Stimulated activated CD8-positive, alpha-beta memory T cell treated with anti-CD3 and anti-CD28 coated beads, Interleukin-15, amount 100 ng/mL, for 4 hours (primary cell): Measurements from ENCODE around the gene GPR39.

Source experiments
- DNase-seq, 2 donors: peaks; one replicate each; pipeline ENCODE4 v3.0.0-alpha.2; 2020; ENCODE audit warnings: low read depth in 2 of 2

GPR39 gene

GRCh38 chr2:132414081-132414480 is 2.5 kb upstream of the GPR39 start:
- DNase-seq = no peak

- no peak for DNase-seq
Measured at GRCh38 chr2:132415256-132415914, 1.2 kb upstream of the GPR39 start.

- no peak for DNase-seq
Measured at GRCh38 chr2:132415915-132416722, 486 bp upstream of the GPR39 start.

- no peak for DNase-seq
Measured at GRCh38 chr2:132417430-132418035, 928 bp downstream of the GPR39 start.

- DNase-seq = no peak
Measured at GRCh38 chr2:132419235-132419634, 2.6 kb downstream of the GPR39 start.

- DNase-seq = no peak
Measured at GRCh38 chr2:132419941-132420340, 3.3 kb downstream of the GPR39 start.

- no peak for DNase-seq
Measured at GRCh38 chr2:132420816-132421805, 4.5 kb downstream of the GPR39 start.

GRCh38 chr2:132422736-132423135 is 6.1 kb downstream of the GPR39 start:
- no peak for DNase-seq

GRCh38 chr2:132424526-132425121 is 8.0 kb downstream of the GPR39 start:
- DNase-seq = no peak

GRCh38 chr2:132426033-132426432 is 9.4 kb downstream of the GPR39 start:
- DNase-seq = no peak

- DNase-seq = no peak
Measured at GRCh38 chr2:132426656-132427055, 10.1 kb downstream of the GPR39 start.

- DNase-seq = no peak
Measured at GRCh38 chr2:132429351-132429750, 12.7 kb downstream of the GPR39 start.

- DNase-seq = no peak
Measured at GRCh38 chr2:132429941-132430573, 13.5 kb downstream of the GPR39 start.

GRCh38 chr2:132430895-132431294 is 14.3 kb downstream of the GPR39 start:
- DNase-seq = no peak

- DNase-seq = no peak
Measured at GRCh38 chr2:132437852-132438669, 21.5 kb downstream of the GPR39 start.

- no peak for DNase-seq
Measured at GRCh38 chr2:132438691-132439090, 22.1 kb downstream of the GPR39 start.

GRCh38 chr2:132439703-132440398 is 23.2 kb downstream of the GPR39 start:
- no peak for DNase-seq

- DNase-seq = no peak
Measured at GRCh38 chr2:132441051-132441450, 24.4 kb downstream of the GPR39 start.

GRCh38 chr2:132442278-132442677 is 25.7 kb downstream of the GPR39 start:
- DNase-seq = no peak
